IMR-90 (cell line): ENCODE data around the gene TMEM52. TPM values are rescaled to one million over a fixed set of nuclear protein-coding genes. Genes with fewer than 3 reads are reported as not detected.

Experiments used
- polyA plus RNA-seq, 3 experiments: library from polyadenylated mRNA; depleted of rRNA; stranded (reverse); fragments of >200 nt; gene quantifications; 2 replicates each; pipeline ENCODE4 v1.2.3, GENCODE V29; 2012; ENCODE audit warnings: low replicate concordance in 1 of 3
- total RNA-seq: library from RNA; depleted of rRNA; stranded (reverse); fragments of >200 nt; gene quantifications from 2 replicates; pipeline ENCODE4 v1.2.3, GENCODE V29; 2012; rRNA removed

TMEM52 gene
- total and polyA plus RNA-seq, 2 of the 4 experiments (the other 2 are of a cell fraction) = 0.54 to 1.3 TPM

Other genes starting within 250 kb of the TMEM52 start
- 13.9 and 14.9 TPM in 2 replicates for gene SLC35E2B, start 226.5 kb downstream of the TMEM52 start, total RNA-seq
- 25.1 and 30.2 TPM in 2 replicates for gene SLC35E2B, start 226.5 kb downstream of the TMEM52 start, polyA plus RNA-seq (2012; rRNA removed)
- 1.8 and 5.8 TPM in 2 replicates for gene CDK11A, start 194.9 kb downstream of the TMEM52 start, total RNA-seq
- 17.1 and 20.0 TPM in 2 replicates for gene CDK11A, start 194.9 kb downstream of the TMEM52 start, polyA plus RNA-seq (2012; rRNA removed)
- 12.5 and 13.6 TPM in 2 replicates for gene NADK, start 140.8 kb downstream of the TMEM52 start, total RNA-seq
- 56.1 and 57.5 TPM in 2 replicates for gene NADK, start 140.8 kb downstream of the TMEM52 start, polyA plus RNA-seq (2012; rRNA removed)
- gene GNB1, start 28.2 kb downstream of the TMEM52 start, total RNA-seq = 73.5 and 74.7 TPM in 2 replicates
- 366 and 371 TPM in 2 replicates for gene GNB1, start 28.2 kb downstream of the TMEM52 start, polyA plus RNA-seq (2012; rRNA removed)
- not detected in 2 replicates for gene CALML6, start 4.0 kb downstream of the TMEM52 start, total RNA-seq
- gene CALML6, start 4.0 kb downstream of the TMEM52 start, polyA plus RNA-seq (2012; rRNA removed) = 0.52 and 0.91 TPM in 2 replicates
- gene CFAP74, start 84.5 kb upstream of the TMEM52 start, total RNA-seq = not detected in 2 replicates
- not detected in 2 replicates for gene CFAP74, start 84.5 kb upstream of the TMEM52 start, polyA plus RNA-seq (2012; rRNA removed)
- gene GABRD, start 100.1 kb upstream of the TMEM52 start, total RNA-seq = not detected in 2 replicates
- gene GABRD, start 100.1 kb upstream of the TMEM52 start, polyA plus RNA-seq (2012; rRNA removed) = not detected in 2 replicates
- 2.0 and 2.8 TPM in 2 replicates for gene PRKCZ, start 131.1 kb upstream of the TMEM52 start, total RNA-seq
- gene PRKCZ, start 131.1 kb upstream of the TMEM52 start, polyA plus RNA-seq (2012; rRNA removed) = 3.5 and 4.4 TPM in 2 replicates